Mesendoderm (in vitro differentiated cells): ENCODE results near the gene SPECC1L.

Experiments
- DNase-seq: peaks from one replicate; pipeline ENCODE4 v3.0.0; 2013
- H2AK5ac ChIP-seq: 2 replicates; pipeline ENCODE4 v1.6.1; 2013; ENCODE audit warnings: low read length, inconsistent platforms
- H2BK120ac ChIP-seq: 2 replicates; pipeline ENCODE4 v1.6.1; 2013; ENCODE audit warnings: low read depth, mild to moderate bottlenecking, low read length, moderate library complexity, mixed read lengths
- H2BK15ac ChIP-seq: replicated peaks from 2 replicates; pipeline ENCODE4 v1.6.1; 2013; ENCODE audit warnings: low read depth, mild to moderate bottlenecking, moderate library complexity
- H2BK5ac ChIP-seq: 2 replicates; pipeline ENCODE4 v1.6.1; 2013; ENCODE audit warnings: low read length, inconsistent platforms
- H3K18ac ChIP-seq: 2 replicates; pipeline ENCODE4 v1.6.1; 2013; ENCODE audit warnings: mild to moderate bottlenecking, low read length, mixed read lengths
- H3K23ac ChIP-seq: one replicate; pipeline ENCODE4 v1.6.1; 2013; ENCODE audit warnings: low read length
- H3K27ac ChIP-seq: 2 replicates; pipeline ENCODE4 v1.5.1; 2013; ENCODE audit warnings: low read depth, mild to moderate bottlenecking, inconsistent platforms, low read length, moderate library complexity
- H3K27me3 ChIP-seq: 2 replicates; pipeline ENCODE4 v1.6.1; 2013; ENCODE audit warnings: low read length, control low read depth, mild to moderate bottlenecking, inconsistent platforms; ENCODE audit not compliant: insufficient read depth, poor library complexity
- H3K36me3 ChIP-seq: 2 replicates; pipeline ENCODE4 v1.6.1; 2013; ENCODE audit warnings: low read length, inconsistent platforms; ENCODE audit not compliant: control insufficient read depth, insufficient read depth
- H3K4ac ChIP-seq: one replicate; pipeline ENCODE4 v1.6.1; 2013; ENCODE audit warnings: low read depth, mild to moderate bottlenecking, low read length, moderate library complexity
- H3K4me1 ChIP-seq: 2 replicates; pipeline ENCODE4 v1.6.1; 2013; ENCODE audit warnings: low read depth, low read length, inconsistent platforms; ENCODE audit not compliant: control insufficient read depth
- H3K4me2 ChIP-seq: 2 replicates; pipeline ENCODE4 v1.6.1; 2013; ENCODE audit warnings: low read length
- H3K4me3 ChIP-seq: 2 replicates; pipeline ENCODE4 v1.5.1; 2013; ENCODE audit warnings: mild to moderate bottlenecking, low read length
- H3K56ac ChIP-seq: one replicate; pipeline ENCODE4 v1.6.1; 2013; ENCODE audit warnings: low read length
- H3K79me1 ChIP-seq: 2 replicates; pipeline ENCODE4 v1.6.1; 2013; ENCODE audit warnings: low read length, inconsistent platforms
- H3K79me2 ChIP-seq: 2 replicates; pipeline ENCODE4 v1.6.1; 2013; ENCODE audit warnings: mild to moderate bottlenecking, low read length; ENCODE audit not compliant: control insufficient read depth, insufficient read depth
- H3K9ac ChIP-seq: 2 replicates; pipeline ENCODE4 v1.6.1; 2013; ENCODE audit warnings: low read length, inconsistent platforms
- H4K5ac ChIP-seq: one replicate; pipeline ENCODE4 v1.6.1; 2013; ENCODE audit warnings: low read length
- H4K8ac ChIP-seq: one replicate; pipeline ENCODE4 v1.6.1; 2013; ENCODE audit warnings: low read depth, mild to moderate bottlenecking, control low read depth, low read length, moderate library complexity
- WGBS: extraction: QIAGEN DNeasy Blood & Tissue Kit; methylation state at CpG from one replicate; pipeline ENCODE4 v1.1.7; 2013; ENCODE audit warnings: low lambda C conversion rate, missing lambda C conversion rate; ENCODE audit not compliant: insufficient coverage; ENCODE audit errors: extremely low coverage; 5-methylcytosine and 5-hydroxymethylcytosine counted together

The SPECC1L gene

DNA sequence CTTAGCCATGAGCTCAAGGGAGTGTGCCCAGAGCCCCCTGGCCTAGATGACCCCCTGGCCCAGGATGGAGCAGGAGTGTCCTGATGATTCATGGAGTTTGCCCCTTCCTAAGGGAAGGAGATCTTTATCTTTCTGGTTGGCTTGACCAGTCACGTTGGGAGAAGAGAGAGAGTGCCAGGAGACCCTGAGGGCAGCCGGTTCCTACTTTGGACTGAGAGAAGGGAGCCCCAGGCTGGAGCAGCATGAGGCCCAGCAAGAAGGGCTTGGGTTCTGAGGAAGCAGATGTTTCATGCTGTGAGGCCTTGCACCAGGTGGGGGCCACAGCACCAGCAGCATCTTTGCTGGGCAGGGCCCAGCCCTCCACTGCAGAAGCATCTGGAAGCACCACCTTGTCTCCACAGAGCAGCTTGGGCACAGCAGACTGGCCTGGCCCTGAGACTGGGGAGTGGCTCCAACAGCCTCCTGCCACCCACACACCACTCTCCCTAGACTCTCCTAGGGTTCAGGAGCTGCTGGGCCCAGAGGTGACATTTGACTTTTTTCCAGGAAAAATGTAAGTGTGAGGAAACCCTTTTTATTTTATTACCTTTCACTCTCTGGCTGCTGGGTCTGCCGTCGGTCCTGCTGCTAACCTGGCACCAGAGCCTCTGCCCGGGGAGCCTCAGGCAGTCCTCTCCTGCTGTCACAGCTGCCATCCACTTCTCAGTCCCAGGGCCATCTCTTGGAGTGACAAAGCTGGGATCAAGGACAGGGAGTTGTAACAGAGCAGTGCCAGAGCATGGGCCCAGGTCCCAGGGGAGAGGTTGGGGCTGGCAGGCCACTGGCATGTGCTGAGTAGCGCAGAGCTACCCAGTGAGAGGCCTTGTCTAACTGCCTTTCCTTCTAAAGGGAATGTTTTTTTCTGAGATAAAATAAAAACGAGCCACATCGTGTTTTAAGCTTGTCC, 171.0 kb downstream of the SPECC1L start:
- H3K27me3 ChIP-seq = no peaks in the 10 kb centered on the region
- no peak overlapping the region for H3K9ac ChIP-seq
- no peak overlapping the region for H4K8ac ChIP-seq
- peaks cover 7% of the 10 kb centered on the region for H3K4me1 ChIP-seq
- H3K27ac ChIP-seq = no peak overlapping the region
- no peak for DNase-seq
- H3K18ac ChIP-seq = no peak overlapping the region
- H3K4me2 ChIP-seq = no peak overlapping the region
- no peak overlapping the region for H3K23ac ChIP-seq
- no peaks in the 10 kb centered on the region for H3K36me3 ChIP-seq
- H4K5ac ChIP-seq = no peak overlapping the region
- no peaks in the 10 kb centered on the region for H3K79me1 ChIP-seq
- no peak overlapping the region for H2BK120ac ChIP-seq
- no peak overlapping the region for H2BK15ac ChIP-seq
- no peak overlapping the region for H3K4ac ChIP-seq
- H3K79me2 ChIP-seq = no peaks in the 10 kb centered on the region
- no peak overlapping the region for H3K56ac ChIP-seq
- no peak overlapping the region for H2AK5ac ChIP-seq
- H3K4me3 ChIP-seq = no peak overlapping the region
- no peak overlapping the region for H2BK5ac ChIP-seq
- no CpG with 5 or more reads among the region's 8 CpGs for WGBS

GRCh38 chr22:24442352-24442744, 171.7 kb downstream of the SPECC1L start:
- H3K79me2 ChIP-seq = no peaks in the 10 kb centered on the region
- H2BK5ac ChIP-seq = no peak overlapping the region
- H3K79me1 ChIP-seq = no peaks in the 10 kb centered on the region
- no peak overlapping the region for H4K5ac ChIP-seq
- H2BK15ac ChIP-seq = no peak overlapping the region
- no peak overlapping the region for H3K9ac ChIP-seq
- H3K18ac ChIP-seq = no peak overlapping the region
- H3K23ac ChIP-seq = no peak overlapping the region
- H3K36me3 ChIP-seq = no peaks in the 10 kb centered on the region
- H3K4me1 ChIP-seq = peaks cover 7% of the 10 kb centered on the region
- no peak overlapping the region for H3K4me3 ChIP-seq
- no peaks in the 10 kb centered on the region for H3K27me3 ChIP-seq
- no peak for DNase-seq
- no peak overlapping the region for H2AK5ac ChIP-seq
- no peak overlapping the region for H4K8ac ChIP-seq
- H3K4me2 ChIP-seq = no peak overlapping the region
- H3K27ac ChIP-seq = no peak overlapping the region
- H3K56ac ChIP-seq = no peak overlapping the region
- WGBS = no CpG with 5 or more reads among the region's 8 CpGs
- H2BK120ac ChIP-seq = no peak overlapping the region
- H3K4ac ChIP-seq = no peak overlapping the region

- Histone ChIP-seq H3K4ac (no peak overlapping the region), H3K4me2 (no peak overlapping the region), H3K23ac (no peak overlapping the region), H2BK120ac (no peak overlapping the region), H3K79me2 (no peaks in the 10 kb centered on the region), H2AK5ac (no peak overlapping the region), H2BK5ac (no peak overlapping the region), H3K27me3 (no peaks in the 10 kb centered on the region), H3K56ac (no peak overlapping the region), H4K5ac (no peak overlapping the region), H3K27ac (no peak overlapping the region), H4K8ac (no peak overlapping the region), H3K18ac (no peak overlapping the region), H3K9ac (no peak overlapping the region), H3K79me1 (no peaks in the 10 kb centered on the region), H3K4me3 (no peak overlapping the region), H2BK15ac (no peak overlapping the region), H3K36me3 (no peaks in the 10 kb centered on the region), H3K4me1 (peaks cover 7% of the 10 kb centered on the region)
- no peak for DNase-seq
Measured at GRCh38 chr22:24443668-24444067, 173.0 kb downstream of the SPECC1L start.

- Histone ChIP-seq H3K36me3 (no peaks in the 10 kb centered on the region), H4K5ac (no peak overlapping the region), H3K4me1 (peaks cover 8% of the 10 kb centered on the region), H3K4me2 (no peak overlapping the region), H3K18ac (no peak overlapping the region), H3K4me3 (no peak overlapping the region), H3K27me3 (no peaks in the 10 kb centered on the region), H3K4ac (no peak overlapping the region), H3K79me2 (no peaks in the 10 kb centered on the region), H3K56ac (no peak overlapping the region), H2BK120ac (no peak overlapping the region), H3K27ac (no peak overlapping the region), H3K79me1 (no peaks in the 10 kb centered on the region), H2AK5ac (no peak overlapping the region), H3K9ac (no peak overlapping the region), H3K23ac (no peak overlapping the region), H2BK15ac (no peak overlapping the region), H2BK5ac (no peak overlapping the region), H4K8ac (no peak overlapping the region)
- DNase-seq = no peak
- WGBS = no CpG with 5 or more reads among the region's 3 CpGs
Measured at GRCh38 chr22:24444251-24444650, 173.6 kb downstream of the SPECC1L start.

- Histone ChIP-seq H4K8ac (no peak overlapping the region), H3K79me2 (no peaks in the 10 kb centered on the region), H4K5ac (no peak overlapping the region), H3K4ac (no peak overlapping the region), H3K56ac (no peak overlapping the region), H3K23ac (no peak overlapping the region), H2BK15ac (no peak overlapping the region), H3K9ac (no peak overlapping the region), H3K27ac (no peak overlapping the region), H3K4me2 (no peak overlapping the region), H2AK5ac (no peak overlapping the region), H2BK5ac (no peak overlapping the region), H3K4me1 (peaks cover 14% of the 10 kb centered on the region), H3K4me3 (no peak overlapping the region), H3K79me1 (no peaks in the 10 kb centered on the region), H3K18ac (no peak overlapping the region), H3K36me3 (no peaks in the 10 kb centered on the region), H2BK120ac (no peak overlapping the region), H3K27me3 (no peaks in the 10 kb centered on the region)
- WGBS = no CpG with 5 or more reads among the region's 12 CpGs
- no peak for DNase-seq
Measured at GRCh38 chr22:24444729-24445466, 174.3 kb downstream of the SPECC1L start.
